ENCODE results near the gene NOS2.

- TF ChIP-seq, protein P1, sequence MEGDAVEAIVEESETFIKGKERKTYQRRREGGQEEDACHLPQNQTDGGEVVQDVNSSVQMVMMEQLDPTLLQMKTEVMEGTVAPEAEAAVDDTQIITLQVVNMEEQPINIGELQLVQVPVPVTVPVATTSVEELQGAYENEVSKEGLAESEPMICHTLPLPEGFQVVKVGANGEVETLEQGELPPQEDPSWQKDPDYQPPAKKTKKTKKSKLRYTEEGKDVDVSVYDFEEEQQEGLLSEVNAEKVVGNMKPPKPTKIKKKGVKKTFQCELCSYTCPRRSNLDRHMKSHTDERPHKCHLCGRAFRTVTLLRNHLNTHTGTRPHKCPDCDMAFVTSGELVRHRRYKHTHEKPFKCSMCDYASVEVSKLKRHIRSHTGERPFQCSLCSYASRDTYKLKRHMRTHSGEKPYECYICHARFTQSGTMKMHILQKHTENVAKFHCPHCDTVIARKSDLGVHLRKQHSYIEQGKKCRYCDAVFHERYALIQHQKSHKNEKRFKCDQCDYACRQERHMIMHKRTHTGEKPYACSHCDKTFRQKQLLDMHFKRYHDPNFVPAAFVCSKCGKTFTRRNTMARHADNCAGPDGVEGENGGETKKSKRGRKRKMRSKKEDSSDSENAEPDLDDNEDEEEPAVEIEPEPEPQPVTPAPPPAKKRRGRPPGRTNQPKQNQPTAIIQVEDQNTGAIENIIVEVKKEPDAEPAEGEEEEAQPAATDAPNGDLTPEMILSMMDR (IDR thresholded peaks at IDR 0.05) = no peak
- TF ChIP-seq POLR2A (IDR thresholded peaks at IDR 0.05) = no peak
These were observed 19.4 kb downstream of the NOS2 start for GRCh38 chr17:27780828-27781404.

Data from lower leg skin (tissue), 3 donors.